PC-3 (cell line): Measurements from ENCODE around the gene PIGP.

Experiments
- EZH2 ChIP-seq: fragments of 300-600 bp; sonication (generic); IDR thresholded peaks from one replicate; pipeline ENCODE4 v1.6.1; 2017; ENCODE audit warnings: antibody characterized with exemption, mild to moderate bottlenecking, low read length; ENCODE audit not compliant: unreplicated experiment
- EZH2phosphoT487 ChIP-seq: fragments of 300-600 bp; sonication (generic); IDR thresholded peaks from 2 replicates; pipeline ENCODE4 v1.6.1; 2018; ENCODE audit warnings: mild to moderate bottlenecking, antibody characterized with exemption, low read length, borderline replicate concordance

DNA sequence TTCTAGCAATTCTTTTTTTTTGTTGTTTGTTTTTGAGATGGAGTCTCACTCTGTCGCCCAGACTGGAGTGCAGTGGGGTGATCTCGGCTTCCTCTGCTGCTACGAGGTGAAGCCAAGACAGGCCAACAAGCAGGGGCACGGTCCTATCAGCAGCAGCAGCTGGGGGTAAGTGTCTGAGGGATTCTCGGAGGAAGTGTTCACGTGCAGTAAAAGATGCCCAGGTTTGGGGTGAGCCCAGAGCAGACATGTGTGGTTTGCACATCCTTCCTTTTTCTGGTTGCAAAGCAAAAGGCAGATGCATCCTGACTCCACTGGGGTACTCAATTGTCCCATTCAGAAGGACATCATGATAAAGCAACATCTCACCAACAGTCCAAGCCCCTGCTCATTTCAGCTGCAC is 27.7 kb downstream of the PIGP start:
- no peak for TF ChIP-seq EZH2phosphoT487
- no peak for TF ChIP-seq EZH2
